Spleen (tissue), 7 donors: ENCODE measurements around the gene AKAP9.

Experiments
- CTCF ChIP-seq, 11 experiments: fragments of 200-600 bp in 7 of 11; fragments of 450-650 bp in 4 of 11; sonication (generic) in 4 of 11; IDR thresholded peaks in 8 of 11; conservative IDR thresholded peaks in 3 of 11; 1 replicate in 7 of 11; 2 replicates in 4 of 11; pipeline versions ENCODE4 v1.4.0 to v1.8.0; 2016 to 2021; ENCODE audit warnings: antibody characterized with exemption in 11 of 11, inconsistent platforms in 4 of 11, mild to moderate bottlenecking in 1 of 11
- POLR2AphosphoS5 ChIP-seq, 3 donors: sonication (generic); formaldehyde crosslinking; IDR thresholded peaks; one replicate each; pipeline ENCODE4 v1.5.1; 2017; ENCODE audit warnings: antibody characterized with exemption in 3 of 3
- donor health status: DM: no; HTN: no; CAD: no; lungs with moderate emphysema.
- donor health status: DM: no; HTN: no; CAD: no.
- donor health status: DM: no; HTN: no; CAD: no.

GRCh38 chr7:92110857-92111256 lies 170.2 kb downstream of the AKAP9 start:
- TF ChIP-seq CTCF (IDR thresholded peaks at IDR 0.05 in 8 of 11, conservative IDR thresholded peaks at IDR 0.05 in 3 of 11) (no peak), POLR2AphosphoS5 (IDR thresholded peaks at IDR 0.05) (no peak)
